H1 (cell line): ENCODE measurements around the gene GALNT18. TPM values are rescaled to one million over a fixed set of nuclear protein-coding genes. Genes with fewer than 3 reads are reported as not detected.

Source experiments
- CTCF ChIA-PET: fragments of 300-600 bp; sonication (Branson Sonifier 250); formaldehyde crosslinking; loops from one replicate; lab custom pipeline; 2021; ENCODE audit not compliant: partially characterized antibody; lab: Charles Lee
- POLR2A ChIA-PET: fragments of 300-600 bp; sonication (Branson Sonifier 250); formaldehyde crosslinking; loops from one replicate; lab custom pipeline; 2021; ENCODE audit warnings: inconsistent platforms; ENCODE audit not compliant: partially characterized antibody; lab: Charles Lee
- DNase-seq, 2 experiments: peaks; one replicate each; pipeline versions ENCODE4 v3.0.0 to v3.0.0-alpha.2; 2010 to 2022; ENCODE audit warnings: low spot score in 2 of 2, low read depth in 1 of 2, mixed read lengths in 1 of 2
- FAIRE-seq: peaks from 2 replicates; lab custom pipeline; 2011; peaks lifted over from hg19 to GRCh38; lab: Jason Lieb, UNC
- H2AFZ ChIP-seq: 2 replicates; pipeline ENCODE4 v1.8.1; 2012; ENCODE audit warnings: low read length, inconsistent platforms
- H2AK5ac ChIP-seq: 2 replicates; pipeline ENCODE4 v1.6.1; 2013; ENCODE audit warnings: low read depth, low read length
- H2BK120ac ChIP-seq: replicated peaks from 2 replicates; pipeline ENCODE3; 2013; ENCODE audit warnings: low read depth, low read length, inconsistent platforms
- H2BK12ac ChIP-seq: 2 replicates; pipeline ENCODE4 v1.6.1; 2013; ENCODE audit warnings: low read depth, low read length
- H2BK15ac ChIP-seq: 2 replicates; pipeline ENCODE4 v1.6.1; 2013; ENCODE audit warnings: low read length
- H2BK20ac ChIP-seq: 2 replicates; pipeline ENCODE4 v1.6.1; 2013; ENCODE audit warnings: low read length
- H2BK5ac ChIP-seq: 2 replicates; pipeline ENCODE4 v1.6.1; 2013; ENCODE audit warnings: low read depth, low read length
- H3K14ac ChIP-seq: 2 replicates; pipeline ENCODE4 v1.6.1; 2013; ENCODE audit warnings: inconsistent platforms; ENCODE audit not compliant: insufficient read length
- H3K18ac ChIP-seq: 2 replicates; pipeline ENCODE4 v1.6.1; 2013; ENCODE audit warnings: low read length; ENCODE audit errors: extremely low read depth
- H3K23ac ChIP-seq: 2 replicates; pipeline ENCODE4 v1.6.1; 2013; ENCODE audit warnings: inconsistent platforms; ENCODE audit not compliant: insufficient read length
- H3K23me2 ChIP-seq: 2 replicates; pipeline ENCODE4 v1.6.1; 2013; ENCODE audit warnings: low read depth, low read length
- H3K27ac ChIP-seq: 2 replicates; pipeline ENCODE4 v1.6.1; 2011; ENCODE audit warnings: low read depth, low read length, inconsistent platforms
- H3K27me3 ChIP-seq, 4 experiments: replicated peaks in 1 of 4; 1 replicate in 1 of 4; 2 replicates in 3 of 4; pipeline versions ENCODE4 v1.6.1 to v1.8.1; 2011 to 2013; ENCODE audit warnings: low read length in 3 of 4, mild to moderate bottlenecking in 3 of 4, inconsistent platforms in 2 of 4, mixed read lengths in 2 of 4, moderate library complexity in 1 of 4; ENCODE audit not compliant: control insufficient read depth in 3 of 4, insufficient read depth in 3 of 4; ENCODE audit errors: extremely low read depth in 1 of 4
- H3K36me3 ChIP-seq, 4 experiments: 2 replicates each; pipeline versions ENCODE4 v1.6.1 to v1.8.1; 2011 to 2013; ENCODE audit warnings: mild to moderate bottlenecking in 4 of 4, low read length in 3 of 4, moderate library complexity in 2 of 4, control low read depth in 1 of 4, inconsistent platforms in 1 of 4; ENCODE audit not compliant: insufficient read depth in 4 of 4, control insufficient read depth in 2 of 4
- H3K4ac ChIP-seq: replicated peaks from 2 replicates; pipeline ENCODE3; 2013; ENCODE audit warnings: low read length, low read depth, mixed read lengths, inconsistent platforms; ENCODE audit not compliant: insufficient read length
- H3K4me1 ChIP-seq, 4 experiments: replicated peaks in 1 of 4; 1 replicate in 1 of 4; 2 replicates in 3 of 4; pipeline versions ENCODE4 v1.6.1 to v1.8.1; 2011 to 2013; ENCODE audit warnings: low read length in 3 of 4, inconsistent platforms in 2 of 4, mixed read lengths in 1 of 4; ENCODE audit not compliant: insufficient read depth in 4 of 4, control insufficient read depth in 3 of 4
- H3K4me2 ChIP-seq, 2 experiments: 2 replicates each; pipeline versions ENCODE4 v1.6.1 to v1.8.1; 2011 to 2013; ENCODE audit warnings: low read depth in 2 of 2, low read length in 2 of 2, control low read depth in 1 of 2, inconsistent platforms in 1 of 2, mild to moderate bottlenecking in 1 of 2; ENCODE audit not compliant: insufficient read depth in 1 of 2
- H3K4me3 ChIP-seq, 4 experiments: fragments of 200-600, 300-600 bp in 1 of 4; sonication (generic), shearing (Covaris generic), sonication (Bioruptor Twin) in 1 of 4; 2 replicates each; pipeline versions ENCODE4 v1.5.1 to v1.8.1; 2011 to 2016; ENCODE audit warnings: low read length in 4 of 4, low read depth in 3 of 4, control low read depth in 2 of 4, inconsistent platforms in 2 of 4, mild to moderate bottlenecking in 2 of 4, mixed read lengths in 1 of 4, moderate library complexity in 1 of 4; ENCODE audit not compliant: insufficient read depth in 2 of 4; ENCODE audit errors: extremely low read depth in 1 of 4
- H3K56ac ChIP-seq: replicated peaks from 2 replicates; pipeline ENCODE3; 2013; ENCODE audit warnings: low read depth, mild to moderate bottlenecking, mixed read lengths, low read length, inconsistent platforms; ENCODE audit not compliant: insufficient read length
- H3K79me1 ChIP-seq: 2 replicates; pipeline ENCODE4 v1.6.1; 2013; ENCODE audit warnings: low read depth, low read length, control low read depth
- H3K79me2 ChIP-seq, 2 experiments: 2 replicates each; pipeline versions ENCODE4 v1.6.1 to v1.8.1; 2012 to 2013; ENCODE audit warnings: low read length in 2 of 2, mild to moderate bottlenecking in 2 of 2, inconsistent platforms in 1 of 2; ENCODE audit not compliant: insufficient read depth in 2 of 2, control insufficient read depth in 1 of 2
- H3K9ac ChIP-seq, 4 experiments: replicated peaks in 1 of 4; 1 replicate in 1 of 4; 2 replicates in 3 of 4; pipeline versions ENCODE4 v1.6.1 to v1.8.1; 2011 to 2013; ENCODE audit warnings: low read depth in 3 of 4, low read length in 3 of 4, control low read depth in 2 of 4, mild to moderate bottlenecking in 2 of 4, moderate library complexity in 2 of 4, inconsistent platforms in 1 of 4; ENCODE audit errors: extremely low read depth in 1 of 4
- H3K9me3 ChIP-seq, 2 experiments: 2 replicates each; pipeline versions ENCODE4 v1.6.1 to v1.8.1; 2012 to 2013; ENCODE audit warnings: mild to moderate bottlenecking in 2 of 2, moderate library complexity in 2 of 2, control low read depth in 1 of 2, inconsistent platforms in 1 of 2, low read depth in 1 of 2, low read length in 1 of 2, mixed read lengths in 1 of 2; ENCODE audit not compliant: insufficient read depth in 2 of 2
- H4K20me1 ChIP-seq, 2 experiments: replicated peaks in 1 of 2; 2 replicates each; pipeline versions ENCODE3 to v1.8.1; 2011 to 2013; ENCODE audit warnings: inconsistent platforms in 2 of 2, low read length in 2 of 2, mild to moderate bottlenecking in 1 of 2; ENCODE audit not compliant: insufficient read depth in 2 of 2, control insufficient read depth in 1 of 2
- H4K5ac ChIP-seq: 2 replicates; pipeline ENCODE4 v1.6.1; 2013; ENCODE audit warnings: low read length, low read depth, mixed read lengths, inconsistent platforms; ENCODE audit not compliant: insufficient read length
- H4K8ac ChIP-seq: 2 replicates; pipeline ENCODE4 v1.8.0; 2013; ENCODE audit warnings: mild to moderate bottlenecking, moderate library complexity, low read length, inconsistent platforms; ENCODE audit not compliant: insufficient read depth; ENCODE audit errors: extremely low read depth
- H4K91ac ChIP-seq: replicated peaks from 2 replicates; pipeline ENCODE3; 2013; ENCODE audit warnings: low read length, mixed read lengths, inconsistent platforms; ENCODE audit not compliant: insufficient read length
- BRCA1 ChIP-seq: IDR thresholded peaks from 2 replicates; pipeline ENCODE4 v1.6.1; 2012; ENCODE audit warnings: low read depth, low read length, improper control_type of control experiment
- CEBPB ChIP-seq: IDR thresholded peaks from 2 replicates; pipeline ENCODE4 v1.6.1; 2012; ENCODE audit warnings: low read depth, low read length
- EP300 ChIP-seq, 2 experiments: IDR thresholded peaks; 1 replicate in 1 of 2; 2 replicates in 1 of 2; pipeline ENCODE4 v1.6.1; 2011 to 2012; ENCODE audit warnings: low read depth in 2 of 2, low read length in 2 of 2, mild to moderate bottlenecking in 2 of 2, borderline replicate concordance in 1 of 2, inconsistent platforms in 1 of 2, moderate library complexity in 1 of 2
- JUND ChIP-seq: IDR thresholded peaks from 2 replicates; pipeline ENCODE4 v1.6.1; 2011; ENCODE audit warnings: mild to moderate bottlenecking, improper control_type of control experiment, low read length
- MAFK ChIP-seq: IDR thresholded peaks from 2 replicates; pipeline ENCODE4 v1.6.1; 2012; ENCODE audit warnings: low read depth, mild to moderate bottlenecking, improper control_type of control experiment, low read length
- NANOG ChIP-seq: IDR thresholded peaks from 2 replicates; pipeline ENCODE4 v1.6.1; 2011; ENCODE audit warnings: low read length, low read depth, mild to moderate bottlenecking, inconsistent platforms; ENCODE audit not compliant: insufficient read depth, poor library complexity, severe bottlenecking
- POLR2A ChIP-seq, 2 experiments: IDR thresholded peaks; 1 replicate in 1 of 2; 2 replicates in 1 of 2; pipeline ENCODE4 v1.6.1; 2011; ENCODE audit warnings: low read depth in 2 of 2, low read length in 2 of 2, mild to moderate bottlenecking in 2 of 2; ENCODE audit errors: control extremely low read depth in 1 of 2
- RFX5 ChIP-seq: IDR thresholded peaks from 2 replicates; pipeline ENCODE4 v1.6.1; 2011; ENCODE audit warnings: low read depth, low read length, improper control_type of control experiment, borderline replicate concordance
- SAP30 ChIP-seq: fragments of 300-600 bp; sonication (generic); IDR thresholded peaks from 2 replicates; pipeline ENCODE4 v1.7.1; 2012; ENCODE audit warnings: low read length, moderate library complexity, mild to moderate bottlenecking, inconsistent platforms; ENCODE audit not compliant: insufficient read depth, insufficient replicate concordance
- SIX5 ChIP-seq: IDR thresholded peaks from 2 replicates; pipeline ENCODE4 v1.6.1; 2011; ENCODE audit warnings: mild to moderate bottlenecking, low read depth, low read length
- SP1 ChIP-seq: IDR thresholded peaks from 2 replicates; pipeline ENCODE4 v1.6.1; 2011; ENCODE audit warnings: low read depth, low read length
- TAF7 ChIP-seq: optimal IDR thresholded peaks from 2 replicates; pipeline ENCODE3; 2011; ENCODE audit warnings: low read depth, mild to moderate bottlenecking, inconsistent platforms, low read length, moderate library complexity, borderline replicate concordance
- WGBS, 2 experiments: shearing (Covaris generic) in 1 of 2; methylation state at CpG; one replicate each; pipeline versions ENCODE4 v1.1.6 to v1.1.7; 2013 to 2015; ENCODE audit warnings: low lambda C conversion rate in 2 of 2, mixed read lengths in 2 of 2, inconsistent platforms in 1 of 2, low coverage in 1 of 2, missing lambda C conversion rate in 1 of 2; ENCODE audit not compliant: insufficient replicate concordance in 2 of 2, insufficient coverage in 1 of 2, insufficient read length in 1 of 2; ENCODE audit errors: extremely low coverage in 1 of 2, missing lambda C conversion rate in 1 of 2; 5-methylcytosine and 5-hydroxymethylcytosine counted together
- polyA plus RNA-seq, 7 experiments: library from polyadenylated mRNA; depleted of rRNA in 3 of 7; stranded (reverse) in 5 of 7; unstranded in 2 of 7; fragments of >200 nt in 5 of 7; fragments of 200-250 nt in 2 of 7; gene quantifications; 1 replicate in 5 of 7; 2 replicates in 1 of 7; 4 replicates in 1 of 7; pipeline versions ENCODE4 v1.2.1 to v1.2.3, GENCODE V29; 2011 to 2013; ENCODE audit warnings: missing spikeins in 2 of 7, mixed read lengths in 2 of 7
- total RNA-seq: library from RNA; stranded (reverse); fragmentation: NEBNext Ultra II Directional; extraction: Animal tissue kit (Norgen Biotek cat#: 25700); gene quantifications from 2 replicates; pipeline ENCODE4 v1.2.1, GENCODE V29; 2021
- TF ChIP-seq, protein P1 (sequence below): IDR thresholded peaks from 2 replicates; pipeline ENCODE4 v1.6.1; 2012; ENCODE audit warnings: inconsistent platforms

Gene GALNT18
- total and polyA plus RNA-seq, 2 of the 8 experiments (the other 6 are each of a cell fraction or from before 2014, with no cell fraction given): 6.0 to 9.4 TPM

- Histone ChIP-seq H2BK12ac (no peak overlapping the region), H3K18ac (no peak overlapping the region), H3K79me1 (no peaks in the 10 kb centered on the region), H2BK120ac (no peak overlapping the region), H3K79me2 (0 out of 4 replicates have a peak, but pooled peaks cover 0 to 3% of the 10 kb centered on the region in 2 experiments), H2BK20ac (no peak overlapping the region), H3K9ac (no peak overlapping the region), H4K8ac (no peak overlapping the region), H3K27me3 (no peaks in the 10 kb centered on the region), H3K4ac (no peak overlapping the region), H4K20me1 (no peaks in the 10 kb centered on the region), H2BK15ac (no peak overlapping the region), H3K14ac (no peak overlapping the region), H3K36me3 (no peaks in the 10 kb centered on the region; a peak in 1 of 8 replicates), H2BK5ac (no peak overlapping the region), H3K4me2 (no peak overlapping the region), H3K23ac (no peak overlapping the region), H3K9me3 (no peaks in the 10 kb centered on the region), H4K5ac (no peak overlapping the region), H3K23me2 (no peaks in the 10 kb centered on the region), H3K56ac (no peak overlapping the region), H3K27ac (no peak overlapping the region), H3K4me1 (peaks cover 0 to 5% (median 0%) of the 10 kb centered on the region in 4 experiments; a peak in 4 of 7 replicates), H2AFZ (no peak overlapping the region), H3K4me3 (no peak overlapping the region), H2AK5ac (no peak overlapping the region), H4K91ac (no peak overlapping the region)
- ChIA-PET CTCF (interaction anchor here (1.4 to 2.7 kb wide), 2 partner anchors 14 to 183 kb away, joined by 5 to 9 read pairs; no protein-coding TSS in a partner anchor), POLR2A (no interaction called here)
- 89% methylated on average over 7 of the region's 7 CpGs; no CpG with 5 or more reads in 1 of the 2 experiments for WGBS, 2 experiments
- no peak for DNase-seq
- FAIRE-seq: no peak
- TF ChIP-seq NANOG: no peak
- TF ChIP-seq CEBPB: no peak
- no peak for TF ChIP-seq MAFK
- TF ChIP-seq POLR2A (IDR thresholded peaks at IDR 0.05; ENCODE audit: control extremely low read depth in 1 of 2, low read depth in 2 of 2, low read length in 2 of 2): no peak
- TF ChIP-seq SAP30: no peak
- no peak for TF ChIP-seq JUND
- no peak for TF ChIP-seq RFX5
- no peak for TF ChIP-seq BRCA1
- TF ChIP-seq, protein P1, sequence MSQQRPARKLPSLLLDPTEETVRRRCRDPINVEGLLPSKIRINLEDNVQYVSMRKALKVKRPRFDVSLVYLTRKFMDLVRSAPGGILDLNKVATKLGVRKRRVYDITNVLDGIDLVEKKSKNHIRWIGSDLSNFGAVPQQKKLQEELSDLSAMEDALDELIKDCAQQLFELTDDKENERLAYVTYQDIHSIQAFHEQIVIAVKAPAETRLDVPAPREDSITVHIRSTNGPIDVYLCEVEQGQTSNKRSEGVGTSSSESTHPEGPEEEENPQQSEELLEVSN: no peak
- TF ChIP-seq SP1: no peak
- no peak for TF ChIP-seq TAF7
- no peak for TF ChIP-seq EP300 (IDR thresholded peaks at IDR 0.05; ENCODE audit: borderline replicate concordance in 1 of 2, low read depth in 2 of 2, low read length in 2 of 2)
- TF ChIP-seq SIX5: no peak
Measured at GRCh38 chr11:11604370-11604990, 17.3 kb downstream of the GALNT18 start.
